ENCODE data around the gene BACE1-AS.
"Not testable (repeated sequence)": the region's sequence is repeated elsewhere in the genome, so short reads cannot be mapped to it uniquely, and the experiment has no call there.

Gene BACE1-AS

GRCh38 chr11:117290809-117291396 lies at the start of gene BACE1-AS:
Gene BACE1-AS (plus strand): TSS chr11:117291346.
- no peak within 1 kb of the TSS for H3K27ac ChIP-seq
- DNase-seq (ENCODE audit: low read depth, low spot score) = no peak

- no peak overlapping the region for H3K27ac ChIP-seq
- DNase-seq (ENCODE audit: low read depth, low spot score) = no peak
Measured at GRCh38 chr11:117248341-117248740, 42.8 kb upstream of the BACE1-AS start.

DNA sequence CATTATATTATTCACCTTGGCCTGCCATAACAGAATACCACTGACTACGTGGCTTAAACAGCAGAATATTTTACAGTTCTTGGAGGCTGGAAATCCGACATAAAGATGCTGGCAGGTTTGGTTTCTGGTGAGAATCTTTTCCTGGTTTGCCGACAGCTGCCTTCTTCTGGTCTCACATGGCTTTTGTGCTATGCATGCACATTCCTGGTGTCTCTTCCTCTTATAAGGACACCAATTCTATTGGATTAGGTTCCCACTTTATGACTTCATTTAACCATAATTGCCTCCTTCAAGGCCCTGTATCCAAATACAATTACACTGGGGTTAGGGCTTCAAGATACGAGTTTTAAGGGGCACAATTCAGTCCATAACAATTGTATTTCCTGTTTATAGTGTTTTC lies 41.6 kb upstream of the BACE1-AS start:
- no peak for DNase-seq (ENCODE audit: low read depth, low spot score)
- H3K27ac ChIP-seq = no peak overlapping the region

GRCh38 chr11:117251506-117251905 lies 39.6 kb upstream of the BACE1-AS start:
- H3K27ac ChIP-seq = no peak overlapping the region
- no peak for DNase-seq (ENCODE audit: low read depth, low spot score)

GRCh38 chr11:117255966-117256365 lies 35.2 kb upstream of the BACE1-AS start:
- DNase-seq (ENCODE audit: low read depth, low spot score) = no peak

DNA sequence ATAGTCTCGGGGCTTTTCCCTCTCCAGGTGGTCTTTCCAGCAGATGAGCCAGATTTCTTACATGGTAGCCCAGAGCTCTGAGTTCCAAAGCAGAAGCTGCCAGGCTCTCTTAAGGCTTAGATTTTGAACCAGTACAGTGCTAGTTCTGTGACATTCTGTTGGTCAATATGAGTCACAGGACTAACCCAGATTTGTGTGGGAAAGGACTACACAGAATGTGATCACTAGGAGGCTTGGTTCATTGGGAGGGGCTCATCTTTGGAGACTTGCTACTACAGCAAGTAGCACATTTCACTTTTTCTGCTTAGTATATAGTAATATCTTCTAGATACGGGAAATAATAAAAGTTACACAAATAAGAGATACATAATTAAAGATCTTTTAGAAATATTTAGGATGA lies 34.6 kb upstream of the BACE1-AS start:
- peak; percentile 26 for DNase-seq (ENCODE audit: low read depth, low spot score)

More at GRCh38 chr11:117255966-117256365, 35.2 kb upstream of the BACE1-AS start:
- peak overlapping the region; percentile 16 for H3K27ac ChIP-seq

DNA sequence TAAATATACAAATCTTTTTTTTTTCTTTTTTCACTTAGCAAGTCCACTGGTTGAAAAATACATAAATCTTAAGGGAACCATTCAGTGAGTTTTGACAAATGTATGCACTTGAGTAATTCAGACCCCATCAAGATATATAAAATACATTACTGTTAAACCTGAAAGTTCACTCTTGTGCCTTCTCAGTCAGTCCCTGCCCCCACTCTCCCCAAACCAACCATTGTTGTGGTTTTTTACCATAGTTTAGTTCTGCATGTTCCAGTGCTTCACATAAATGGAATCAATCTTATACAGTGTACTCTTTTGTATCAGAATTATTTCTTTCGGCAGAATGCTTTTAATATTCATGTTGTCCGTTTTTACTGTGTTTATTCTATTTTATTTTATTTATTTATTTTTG lies 32.6 kb upstream of the BACE1-AS start:
- no peak overlapping the region for H3K27ac ChIP-seq
- DNase-seq (ENCODE audit: low read depth, low spot score) = no peak

More for the DNA sequence above, 34.6 kb upstream of the BACE1-AS start:
- H3K27ac ChIP-seq = peak overlapping the region; percentile 16

GRCh38 chr11:117259417-117259816 lies 31.7 kb upstream of the BACE1-AS start:
- H3K27ac ChIP-seq = no peak overlapping the region
- DNase-seq (ENCODE audit: low read depth, low spot score) = no peak

- not testable (repeated sequence) for DNase-seq (ENCODE audit: low read depth, low spot score); H3K27ac ChIP-seq
Measured at GRCh38 chr11:117264624-117265323, 26.4 kb upstream of the BACE1-AS start.

- DNase-seq (ENCODE audit: low read depth, low spot score) = no peak
- H3K27ac ChIP-seq = no peak overlapping the region
Measured at GRCh38 chr11:117265745-117266144, 25.4 kb upstream of the BACE1-AS start.

DNA sequence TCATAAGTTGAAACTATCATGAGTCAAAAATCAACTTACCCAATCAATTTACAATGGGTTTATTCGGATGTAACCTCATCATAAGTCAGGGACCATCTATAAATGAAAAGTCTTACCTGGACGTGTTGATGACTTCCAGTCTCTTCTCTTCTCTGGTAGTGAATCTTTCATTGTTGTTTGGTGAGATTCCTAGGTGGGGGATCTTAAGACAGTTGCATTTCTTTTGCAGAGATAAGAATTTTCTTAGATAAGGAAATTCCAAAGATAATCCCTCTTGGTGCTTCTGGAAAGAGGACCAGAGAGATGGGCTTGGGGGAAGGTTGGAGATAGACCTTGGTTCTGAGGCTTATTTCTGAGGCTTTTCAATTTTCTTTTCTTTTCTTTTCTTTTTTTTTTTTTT lies 21.3 kb upstream of the BACE1-AS start:
- H3K27ac ChIP-seq = no peak overlapping the region
- no peak for DNase-seq (ENCODE audit: low read depth, low spot score)

DNA sequence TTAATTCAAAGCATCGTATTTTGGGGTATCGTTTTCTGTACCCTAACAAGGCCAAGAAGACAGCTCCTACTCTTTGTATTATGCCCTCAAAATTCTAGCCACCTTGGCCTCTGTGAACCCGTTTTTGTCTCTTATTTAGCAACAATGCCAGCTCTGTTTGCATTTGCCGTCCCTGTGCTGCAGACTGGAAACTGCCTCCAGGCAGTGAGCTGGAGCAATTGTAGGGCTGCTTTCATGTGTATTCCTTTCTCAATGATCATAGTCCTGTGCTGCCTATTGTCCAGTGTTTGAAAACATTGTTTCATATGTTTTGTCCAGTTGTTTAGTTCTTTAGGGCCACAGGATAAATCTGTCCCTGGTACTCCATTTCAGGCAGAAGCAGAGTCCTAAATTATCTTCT lies 19.9 kb upstream of the BACE1-AS start:
- no peak for DNase-seq (ENCODE audit: low read depth, low spot score)

DNA sequence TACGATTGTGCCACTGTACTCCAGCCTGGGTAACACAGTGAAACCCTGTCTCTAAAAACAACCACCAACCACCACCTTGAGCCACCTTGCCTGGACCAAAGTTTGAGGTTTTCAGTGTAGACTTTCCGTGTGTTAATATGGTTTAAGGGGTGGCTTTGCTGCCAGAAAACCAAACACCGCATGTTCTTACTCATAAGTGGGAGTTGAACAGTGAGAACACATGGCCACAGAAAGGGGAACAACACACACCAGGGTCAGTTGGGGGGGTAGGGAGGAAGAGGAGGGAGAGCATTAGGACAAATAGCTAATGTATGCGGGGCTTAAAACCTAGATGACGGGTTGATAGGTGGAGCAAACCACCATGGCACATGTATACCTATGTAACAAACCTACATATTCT lies 19.0 kb upstream of the BACE1-AS start:
- not testable (repeated sequence) for DNase-seq (ENCODE audit: low read depth, low spot score); H3K27ac ChIP-seq

More for the DNA sequence above, 19.9 kb upstream of the BACE1-AS start:
- H3K27ac ChIP-seq = no peak overlapping the region

- DNase-seq (ENCODE audit: low read depth, low spot score) = no peak
Measured at GRCh38 chr11:117273550-117274289, 17.4 kb upstream of the BACE1-AS start.

DNA sequence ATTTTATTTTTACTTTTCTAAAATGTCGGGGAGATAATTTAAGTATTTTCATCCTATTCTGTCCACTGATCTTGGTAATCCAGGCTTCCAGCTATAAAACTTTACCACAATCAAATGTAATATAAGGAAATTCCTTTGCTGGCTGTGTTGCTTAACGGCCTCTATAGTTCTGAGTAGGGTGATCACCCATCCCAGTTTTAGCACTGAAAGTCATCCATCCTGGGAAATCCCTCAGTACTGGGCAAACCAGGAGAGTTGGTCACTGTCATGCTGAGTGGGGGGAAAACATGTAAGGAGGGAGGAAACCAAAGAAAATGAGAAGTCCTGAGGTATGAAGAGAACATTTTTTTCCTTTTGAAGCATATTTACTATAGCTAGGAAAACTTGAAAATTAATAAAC lies 12.8 kb upstream of the BACE1-AS start:
- no peak overlapping the region for H3K27ac ChIP-seq
- no peak for DNase-seq (ENCODE audit: low read depth, low spot score)

More at GRCh38 chr11:117273550-117274289, 17.4 kb upstream of the BACE1-AS start:
- H3K27ac ChIP-seq = no peak overlapping the region

- H3K27ac ChIP-seq = no peak overlapping the region
- DNase-seq (ENCODE audit: low read depth, low spot score) = no peak
Measured at GRCh38 chr11:117279711-117280376, 11.3 kb upstream of the BACE1-AS start.

DNA sequence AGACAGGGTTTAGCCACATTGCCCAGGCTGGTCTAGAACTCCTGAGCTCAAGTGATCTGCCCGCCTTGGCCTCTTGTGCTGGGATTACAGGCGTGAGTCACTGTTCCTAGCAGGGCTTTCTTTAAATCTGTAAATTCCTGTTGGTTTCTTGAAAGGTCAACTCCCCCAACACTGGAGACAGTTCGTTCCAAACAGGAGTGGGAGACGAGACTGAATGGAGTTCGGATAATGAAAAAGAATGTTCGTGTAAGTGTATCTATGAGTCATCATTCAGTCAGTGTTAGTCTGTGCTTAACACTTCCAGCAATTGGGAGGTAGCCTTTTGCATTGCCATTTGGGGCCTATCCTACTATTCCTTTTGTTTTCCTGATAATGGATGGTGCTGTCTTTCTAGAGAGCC lies 10.0 kb upstream of the BACE1-AS start:
- peak overlapping the region; percentile 35 for H3K27ac ChIP-seq

DNA sequence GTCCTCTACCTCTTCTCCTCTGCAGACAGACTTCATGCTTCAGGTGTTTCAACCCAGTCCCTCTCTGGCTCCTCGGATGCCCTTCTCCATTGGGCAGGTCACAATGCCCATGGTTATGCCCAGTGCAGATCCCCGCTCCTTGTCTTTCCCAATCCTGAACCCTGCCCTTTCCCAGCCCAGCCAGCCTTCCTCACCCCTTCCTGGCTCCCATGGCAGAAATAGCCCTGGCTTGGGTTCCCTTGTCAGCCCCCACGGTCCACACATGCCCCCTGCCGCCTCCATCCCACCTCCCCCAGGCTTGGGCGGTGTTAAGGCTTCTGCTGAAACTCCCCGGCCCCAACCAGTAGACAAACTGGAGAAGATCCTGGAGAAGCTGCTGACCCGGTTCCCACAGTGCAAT lies 9.3 kb upstream of the BACE1-AS start:
- no peak for DNase-seq (ENCODE audit: low read depth, low spot score)
- no peak overlapping the region for H3K27ac ChIP-seq

More for the DNA sequence above, 10.0 kb upstream of the BACE1-AS start:
- DNase-seq (ENCODE audit: low read depth, low spot score) = no peak

GRCh38 chr11:117282956-117283355 lies 8.2 kb upstream of the BACE1-AS start:
- no peak overlapping the region for H3K27ac ChIP-seq
- no peak for DNase-seq (ENCODE audit: low read depth, low spot score)

- H3K27ac ChIP-seq = no peak overlapping the region
- no peak for DNase-seq (ENCODE audit: low read depth, low spot score)
Measured at GRCh38 chr11:117284053-117284452, 7.1 kb upstream of the BACE1-AS start.

DNA sequence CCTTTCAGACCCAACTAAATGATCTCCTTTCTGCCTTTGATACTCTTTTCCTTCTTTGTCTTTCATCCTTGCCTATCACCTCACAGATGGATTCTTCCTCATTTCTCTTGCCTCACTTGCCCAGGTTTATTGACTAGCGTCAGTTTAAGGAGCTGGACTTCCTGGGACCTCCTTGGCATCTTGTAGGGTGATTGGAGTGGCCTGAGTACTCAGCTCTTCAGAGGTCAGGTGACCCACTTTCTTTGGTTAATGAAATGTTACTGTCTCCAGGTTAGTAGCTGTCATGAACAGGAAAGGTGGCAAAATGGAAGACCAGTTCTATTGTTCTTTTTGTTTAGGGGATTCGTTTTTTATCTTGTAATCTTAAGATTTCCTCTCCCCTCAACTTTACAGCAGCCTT lies 4.6 kb upstream of the BACE1-AS start:
- no peak for DNase-seq (ENCODE audit: low read depth, low spot score)
- no peak overlapping the region for H3K27ac ChIP-seq

Measured in epithelial cell of prostate (primary cell).